Lower leg skin (tissue), 3 donors: ENCODE data around the gene TASP1.

ENCODE experiments used
- CTCF ChIP-seq, 3 donors: fragments of 450-650 bp; IDR thresholded peaks; one replicate each; pipeline ENCODE4 v1.5.1; 2016; ENCODE audit warnings: antibody characterized with exemption in 3 of 3, mild to moderate bottlenecking in 3 of 3, moderate library complexity in 2 of 3
- POLR2A ChIP-seq, 2 donors: fragments of 450-650 bp; IDR thresholded peaks; one replicate each; pipeline ENCODE4 v1.6.1; 2016 to 2017; ENCODE audit warnings: antibody characterized with exemption in 2 of 2, mild to moderate bottlenecking in 1 of 2, moderate library complexity in 1 of 2

- TF ChIP-seq CTCF (IDR thresholded peaks at IDR 0.05) (no peak), POLR2A (IDR thresholded peaks at IDR 0.05) (no peak)
These were observed 237.1 kb downstream of the TASP1 start for GRCh38 chr20:13401596-13401995.
